Muscle of leg (tissue), 11 donors: ENCODE data around the gene ZNF827. TPM values are rescaled to one million over a fixed set of nuclear protein-coding genes. Genes with fewer than 3 reads are reported as not detected.

Source experiments
- DNase-seq: peaks from one replicate; pipeline ENCODE4 v3.0.0; 2013
- H3K27ac ChIP-seq: one replicate; pipeline ENCODE4 v1.5.1; 2013; ENCODE audit warnings: mild to moderate bottlenecking, low read length, control low read depth
- H3K27me3 ChIP-seq: one replicate; pipeline ENCODE4 v1.6.1; 2013; ENCODE audit warnings: low read length; ENCODE audit not compliant: control insufficient read depth, insufficient read depth
- H3K36me3 ChIP-seq: one replicate; pipeline ENCODE4 v1.6.1; 2013; ENCODE audit warnings: low read length; ENCODE audit not compliant: control insufficient read depth, insufficient read depth
- H3K4me1 ChIP-seq: one replicate; pipeline ENCODE4 v1.6.1; 2013; ENCODE audit warnings: low read length; ENCODE audit not compliant: control insufficient read depth, insufficient read depth
- H3K4me3 ChIP-seq: one replicate; pipeline ENCODE4 v1.5.1; 2013; ENCODE audit warnings: low read length, control low read depth
- H3K9me3 ChIP-seq: replicated peaks from 2 replicates; pipeline ENCODE4 v1.6.1; 2013; ENCODE audit warnings: low read depth, low read length; ENCODE audit not compliant: control insufficient read depth
- WGBS: methylation state at CpG from one replicate; pipeline ENCODE4 v1.1.5; 2013; ENCODE audit warnings: missing lambda C conversion rate; ENCODE audit not compliant: insufficient coverage; 5-methylcytosine and 5-hydroxymethylcytosine counted together
- polyA plus RNA-seq, 8 donors: library from polyadenylated mRNA; unstranded; fragments of 120-200 nt; gene quantifications; one replicate each; pipeline versions ENCODE4 v1.2.1 to v1.2.3, GENCODE V29; 2013; ENCODE audit warnings: inconsistent platforms in 1 of 8, low replicate concordance in 1 of 8; ENCODE audit not compliant: insufficient read length in 8 of 8, insufficient read depth in 1 of 8
- total RNA-seq: library from RNA; stranded (reverse); fragments of 120-200 nt; gene quantifications from one replicate; pipeline ENCODE4 v1.2.4, GENCODE V29; 2013

The ZNF827 gene
- total and polyA plus RNA-seq, 9 donors = 13.2 to 19.1 (median 16.2) TPM

GRCh38 chr4:145934434-145935047 is 4.1 kb downstream of the ZNF827 start:
- no peak overlapping the region for H3K4me3 ChIP-seq
- WGBS = 17% methylated on average over 1 of the region's 3 CpGs
- no peaks in the 10 kb centered on the region for H3K9me3 ChIP-seq
- peak overlapping the region; percentile 98 for H3K27ac ChIP-seq
- H3K4me1 ChIP-seq = peaks cover 13% of the 10 kb centered on the region
- peaks cover 3% of the 10 kb centered on the region for H3K36me3 ChIP-seq
- H3K27me3 ChIP-seq = no peaks in the 10 kb centered on the region
- no peak for DNase-seq

GRCh38 chr4:145933134-145933533 is 5.5 kb downstream of the ZNF827 start:
- no peak for DNase-seq
- Histone ChIP-seq H3K4me1 (peaks cover 13% of the 10 kb centered on the region), H3K36me3 (peaks cover 3% of the 10 kb centered on the region), H3K4me3 (no peak overlapping the region), H3K27me3 (no peaks in the 10 kb centered on the region), H3K27ac (no peak overlapping the region), H3K9me3 (no peaks in the 10 kb centered on the region)
- WGBS = no CpG with 5 or more reads among the region's 2 CpGs

- no peaks in the 10 kb centered on the region for H3K9me3 ChIP-seq
- no CpG with 5 or more reads among the region's 2 CpGs for WGBS
- no peak for DNase-seq
- no peak overlapping the region for H3K4me3 ChIP-seq
- H3K4me1 ChIP-seq = peaks cover 13% of the 10 kb centered on the region
- peaks cover 3% of the 10 kb centered on the region for H3K36me3 ChIP-seq
- H3K27ac ChIP-seq = no peak overlapping the region
- H3K27me3 ChIP-seq = no peaks in the 10 kb centered on the region
These were observed 7.2 kb downstream of the ZNF827 start for GRCh38 chr4:145931403-145931802.

GRCh38 chr4:145930592-145930991 is 8.0 kb downstream of the ZNF827 start:
- no peak overlapping the region for H3K27ac ChIP-seq
- no peaks in the 10 kb centered on the region for H3K27me3 ChIP-seq
- WGBS = 66% methylated on average over 3 of the region's 8 CpGs
- H3K9me3 ChIP-seq = no peaks in the 10 kb centered on the region
- H3K4me1 ChIP-seq = peaks cover 8% of the 10 kb centered on the region
- peaks cover 3% of the 10 kb centered on the region for H3K36me3 ChIP-seq
- H3K4me3 ChIP-seq = no peak overlapping the region
- no peak for DNase-seq

GRCh38 chr4:145929415-145930178 is 9.0 kb downstream of the ZNF827 start:
- Histone ChIP-seq H3K4me3 (no peak overlapping the region), H3K9me3 (no peaks in the 10 kb centered on the region), H3K36me3 (peaks cover 3% of the 10 kb centered on the region), H3K27me3 (no peaks in the 10 kb centered on the region), H3K27ac (no peak overlapping the region), H3K4me1 (peaks cover 7% of the 10 kb centered on the region)
- WGBS = 50% methylated on average over 2 of the region's 2 CpGs
- DNase-seq = no peak

GRCh38 chr4:145928748-145929147 is 9.9 kb downstream of the ZNF827 start:
- Histone ChIP-seq H3K27ac (no peak overlapping the region), H3K4me1 (peaks cover 3% of the 10 kb centered on the region), H3K4me3 (no peak overlapping the region), H3K36me3 (peaks cover 3% of the 10 kb centered on the region), H3K27me3 (no peaks in the 10 kb centered on the region), H3K9me3 (no peaks in the 10 kb centered on the region)
- 84% methylated on average over 4 of the region's 8 CpGs for WGBS
- no peak for DNase-seq

- H3K4me1 ChIP-seq = peaks cover 3% of the 10 kb centered on the region
These were observed 11.6 kb downstream of the ZNF827 start for GRCh38 chr4:145927030-145927429.

GRCh38 chr4:145921231-145921630 is 17.4 kb downstream of the ZNF827 start:
- H3K27me3 ChIP-seq = no peaks in the 10 kb centered on the region
- H3K36me3 ChIP-seq = no peaks in the 10 kb centered on the region
- peaks cover 4% of the 10 kb centered on the region for H3K4me1 ChIP-seq
- H3K9me3 ChIP-seq = no peaks in the 10 kb centered on the region
- H3K27ac ChIP-seq = no peak overlapping the region
- DNase-seq = no peak
- 73% methylated on average over 1 of the region's 1 CpG for WGBS
- H3K4me3 ChIP-seq = no peak overlapping the region

More at GRCh38 chr4:145927030-145927429, 11.6 kb downstream of the ZNF827 start:
- H3K4me3 ChIP-seq = no peak overlapping the region
- WGBS = 64% methylated on average over 4 of the region's 7 CpGs
- no peaks in the 10 kb centered on the region for H3K36me3 ChIP-seq
- no peaks in the 10 kb centered on the region for H3K27me3 ChIP-seq
- H3K27ac ChIP-seq = no peak overlapping the region
- H3K9me3 ChIP-seq = no peaks in the 10 kb centered on the region
- DNase-seq = peak; percentile 73

- Histone ChIP-seq H3K9me3 (no peaks in the 10 kb centered on the region), H3K4me1 (peaks cover 4% of the 10 kb centered on the region), H3K27ac (peak overlapping the region; percentile 39), H3K27me3 (no peaks in the 10 kb centered on the region), H3K36me3 (no peaks in the 10 kb centered on the region), H3K4me3 (no peak overlapping the region)
- DNase-seq = peak; percentile 81
- 63% methylated on average over 4 of the region's 8 CpGs for WGBS
These were observed 18.4 kb downstream of the ZNF827 start for GRCh38 chr4:145920205-145920604.

GRCh38 chr4:145912376-145912775 is 26.2 kb downstream of the ZNF827 start:
- no peak for DNase-seq
- WGBS = no CpG with 5 or more reads among the region's 2 CpGs
- no peaks in the 10 kb centered on the region for H3K36me3 ChIP-seq
- H3K27me3 ChIP-seq = no peaks in the 10 kb centered on the region
- H3K4me1 ChIP-seq = peaks cover 11% of the 10 kb centered on the region
- no peak overlapping the region for H3K4me3 ChIP-seq
- H3K27ac ChIP-seq = no peak overlapping the region
- no peaks in the 10 kb centered on the region for H3K9me3 ChIP-seq
